ENCODE results near the gene APMAP.

- TF ChIP-seq CTCF (IDR thresholded peaks at IDR 0.05; ENCODE audit: low read length) (no peak), EZH2 (IDR thresholded peaks at IDR 0.05; ENCODE audit: borderline replicate concordance, low read length) (no peak)
Measured at GRCh38 chr20:24981790-24982189, 10.8 kb downstream of the APMAP start.

Data from OCI-LY1 (cell line).